Stimulated activated CD4-positive, alpha-beta T cell treated with anti-CD3 and anti-CD28 coated beads, Interleukin-15, amount 100 ng/mL, for 1 hour (primary cell): ENCODE data around the gene AXDND1.
"Not testable (repeated sequence)": the region's sequence is repeated elsewhere in the genome, so short reads cannot be mapped to it uniquely, and the experiment has no call there.

Source experiments
- DNase-seq, 2 donors: peaks; one replicate each; pipeline ENCODE4 v3.0.0-alpha.2; 2020; ENCODE audit warnings: low read depth in 1 of 2, low spot score in 1 of 2

Gene AXDND1

GRCh38 chr1:179465661-179466060 is 99.9 kb downstream of the AXDND1 start:
- DNase-seq, result not testable (repeated sequence)

GRCh38 chr1:179474713-179475112 is 108.9 kb downstream of the AXDND1 start:
- DNase-seq, result no peak

GRCh38 chr1:179476484-179476883 is 110.7 kb downstream of the AXDND1 start:
- no peak for DNase-seq

- no peak for DNase-seq
Measured at GRCh38 chr1:179478370-179478769, 112.6 kb downstream of the AXDND1 start.

GRCh38 chr1:179490611-179491010 is 124.8 kb downstream of the AXDND1 start:
- DNase-seq, result no peak

- no peak for DNase-seq
Measured at GRCh38 chr1:179493323-179493722, 127.6 kb downstream of the AXDND1 start.

GRCh38 chr1:179506199-179506598 is 140.4 kb downstream of the AXDND1 start:
- DNase-seq, result no peak

GRCh38 chr1:179509384-179509783 is 143.6 kb downstream of the AXDND1 start:
- no peak for DNase-seq

GRCh38 chr1:179510038-179510437 is 144.3 kb downstream of the AXDND1 start:
- DNase-seq, result no peak

GRCh38 chr1:179516976-179517705 is 151.4 kb downstream of the AXDND1 start:
- DNase-seq, result no peak

GRCh38 chr1:179518544-179518943 is 152.8 kb downstream of the AXDND1 start:
- not testable (repeated sequence) for DNase-seq

- no peak for DNase-seq
Measured at GRCh38 chr1:179529482-179530195, 163.9 kb downstream of the AXDND1 start.

GRCh38 chr1:179530352-179530751 is 164.6 kb downstream of the AXDND1 start:
- DNase-seq, result no peak

- no peak for DNase-seq
Measured at GRCh38 chr1:179541774-179542173, 176.0 kb downstream of the AXDND1 start.

GRCh38 chr1:179545321-179545720 is 179.6 kb downstream of the AXDND1 start:
- DNase-seq, result no peak

- DNase-seq, result no peak
Measured at GRCh38 chr1:179547021-179547535, 181.3 kb downstream of the AXDND1 start.

GRCh38 chr1:179548666-179549367 is 183.0 kb downstream of the AXDND1 start:
- DNase-seq, result no peak

- DNase-seq, result no peak
Measured at GRCh38 chr1:179549368-179549700, 183.6 kb downstream of the AXDND1 start.

- DNase-seq, result no peak
Measured at GRCh38 chr1:179550746-179551682, 185.2 kb downstream of the AXDND1 start.

GRCh38 chr1:179554427-179554826 is 188.7 kb downstream of the AXDND1 start:
- no peak for DNase-seq

GRCh38 chr1:179558078-179558477 is 192.3 kb downstream of the AXDND1 start:
- DNase-seq, result no peak
